A673 (cell line): ENCODE data around the gene HEBP2.

Source experiments
- CTCF ChIP-seq: fragments of 300-800, 200-600 bp; sonication (generic); conservative IDR thresholded peaks from 2 replicates; pipeline ENCODE4 v1.5.1; 2017; ENCODE audit warnings: low read depth, mild to moderate bottlenecking, antibody characterized with exemption, low read length, moderate library complexity, mixed read lengths
- EZH2 ChIP-seq: fragments of 200-600 bp; sonication (generic); IDR thresholded peaks from 2 replicates; pipeline ENCODE4 v1.6.1; 2017; ENCODE audit warnings: borderline replicate concordance, low read depth, mild to moderate bottlenecking, mixed read lengths, antibody characterized with exemption, low read length; ENCODE audit not compliant: poor library complexity, severe bottlenecking

GRCh38 chr6:138372711-138373463 is 31.1 kb upstream of the HEBP2 start:
- TF ChIP-seq CTCF (0 out of 2 replicates have a peak, but pooled peaks have one; percentile 31), EZH2 (no peak)
